ENCODE results near the gene ABCF3.
"Not testable (repeated sequence)": the region's sequence is repeated elsewhere in the genome, so short reads cannot be mapped to it uniquely, and the experiment has no call there.

The ABCF3 gene

GRCh38 chr3:184186184-184186901 is at the start of gene ABCF3:
ABCF3 (plus strand) TSS chr3:184186199; CDS start chr3:184186208, 9 bp downstream.
- no peak for DNase-seq

GRCh38 chr3:184140436-184140835 is 45.6 kb upstream of the ABCF3 start:
- no peak for DNase-seq

GRCh38 chr3:184142199-184142598 is 43.8 kb upstream of the ABCF3 start:
- no peak for DNase-seq

GRCh38 chr3:184143327-184143726 is 42.7 kb upstream of the ABCF3 start:
- DNase-seq = no peak

- DNase-seq = no peak
These were observed 41.5 kb upstream of the ABCF3 start for GRCh38 chr3:184144505-184144904.

- DNase-seq = peak; percentile 20
These were observed 40.9 kb upstream of the ABCF3 start for GRCh38 chr3:184145111-184145524.

- DNase-seq = no peak
These were observed 40.2 kb upstream of the ABCF3 start for GRCh38 chr3:184145751-184146270.

- no peak for DNase-seq
These were observed 37.9 kb upstream of the ABCF3 start for GRCh38 chr3:184148076-184148475.

GRCh38 chr3:184149123-184149522 is 36.9 kb upstream of the ABCF3 start:
- DNase-seq = no peak

GRCh38 chr3:184149770-184150169 is 36.2 kb upstream of the ABCF3 start:
- not testable (repeated sequence) for DNase-seq

GRCh38 chr3:184154885-184155643 is 30.9 kb upstream of the ABCF3 start, which contains the start of gene DVL3:
DVL3 (plus strand) TSS chr3:184155377; CDS start chr3:184155636, 259 bp downstream.
- peak; percentile 45 for DNase-seq

GRCh38 chr3:184155644-184156521 is 30.1 kb upstream of the ABCF3 start:
- peak; percentile 54 for DNase-seq

GRCh38 chr3:184156522-184156955 is 29.5 kb upstream of the ABCF3 start:
- no peak for DNase-seq

- DNase-seq = no peak
These were observed 28.8 kb upstream of the ABCF3 start for GRCh38 chr3:184157206-184157605.

GRCh38 chr3:184158404-184158803 is 27.6 kb upstream of the ABCF3 start:
- DNase-seq = no peak

GRCh38 chr3:184160456-184160855 is 25.5 kb upstream of the ABCF3 start:
- no peak for DNase-seq

GRCh38 chr3:184162571-184163070 is 23.4 kb upstream of the ABCF3 start:
- not testable (repeated sequence) for DNase-seq

- DNase-seq = no peak
These were observed 21.2 kb upstream of the ABCF3 start for GRCh38 chr3:184164648-184165330.

- DNase-seq = no peak
These were observed 20.5 kb upstream of the ABCF3 start for GRCh38 chr3:184165543-184165942.

GRCh38 chr3:184166671-184167070 is 19.3 kb upstream of the ABCF3 start:
- DNase-seq = no peak

GRCh38 chr3:184167786-184168185 is 18.2 kb upstream of the ABCF3 start:
- DNase-seq = no peak

All from stimulated activated CD4-positive, alpha-beta T cell treated with anti-CD3 and anti-CD28 coated beads, Interleukin-4, amount 100 ng/mL, for 1 hour (primary cell).